H9 (cell line): ENCODE results near the gene RFESD. TPM values are rescaled to one million over a fixed set of nuclear protein-coding genes. Genes with fewer than 3 reads are reported as not detected.
A peak's percentile ranks its signal among the peaks of the same experiment; 100 is the strongest.

Experiments
- DNase-seq: peaks from one replicate; pipeline ENCODE4 v3.0.0-alpha.2; 2017
- H2AFZ ChIP-seq: one replicate; pipeline ENCODE4 v1.6.1; 2013; ENCODE audit warnings: mild to moderate bottlenecking, low read length, control low read depth, moderate library complexity
- H2AK5ac ChIP-seq: 2 replicates; pipeline ENCODE4 v1.6.1; 2013; ENCODE audit warnings: low read length, control low read depth, mixed read lengths; ENCODE audit not compliant: insufficient read length
- H2BK120ac ChIP-seq: one replicate; pipeline ENCODE4 v1.6.1; 2013; ENCODE audit warnings: low read depth, mild to moderate bottlenecking, low read length, control low read depth, inconsistent platforms; ENCODE audit not compliant: poor library complexity, severe bottlenecking
- H2BK12ac ChIP-seq: 2 replicates; pipeline ENCODE4 v1.6.1; 2013; ENCODE audit warnings: low read length, control low read depth, mixed read lengths, low read depth; ENCODE audit not compliant: insufficient read length
- H2BK15ac ChIP-seq: 2 replicates; pipeline ENCODE4 v1.6.1; 2013; ENCODE audit warnings: low read depth, low read length, control low read depth
- H2BK20ac ChIP-seq: one replicate; pipeline ENCODE4 v1.6.1; 2013; ENCODE audit warnings: low read depth, mild to moderate bottlenecking, low read length, control low read depth, inconsistent platforms; ENCODE audit not compliant: poor library complexity, severe bottlenecking
- H2BK5ac ChIP-seq: 2 replicates; pipeline ENCODE4 v1.6.1; 2013; ENCODE audit warnings: low read length, control low read depth, mixed read lengths; ENCODE audit not compliant: insufficient read length
- H3K14ac ChIP-seq: 2 replicates; pipeline ENCODE4 v1.6.1; 2013; ENCODE audit warnings: low read length, control low read depth; ENCODE audit not compliant: insufficient read depth
- H3K18ac ChIP-seq: 2 replicates; pipeline ENCODE4 v1.6.1; 2013; ENCODE audit warnings: low read depth, mild to moderate bottlenecking, mixed read lengths, low read length, control low read depth; ENCODE audit not compliant: insufficient read length
- H3K23ac ChIP-seq: 2 replicates; pipeline ENCODE4 v1.6.1; 2013; ENCODE audit warnings: low read length, control low read depth, mixed read lengths, low read depth; ENCODE audit not compliant: insufficient read length
- H3K23me2 ChIP-seq: 2 replicates; pipeline ENCODE4 v1.6.1; 2013; ENCODE audit warnings: low read depth, mild to moderate bottlenecking, mixed read lengths, low read length, control low read depth; ENCODE audit not compliant: insufficient read length, poor library complexity, severe bottlenecking
- H3K27ac ChIP-seq: 2 replicates; pipeline ENCODE4 v1.5.1; 2013; ENCODE audit warnings: low read length, control low read depth, mixed read lengths, low read depth; ENCODE audit not compliant: insufficient read length
- H3K27me3 ChIP-seq: 2 replicates; pipeline ENCODE4 v1.6.1; 2013; ENCODE audit warnings: low read length, control low read depth, inconsistent platforms; ENCODE audit not compliant: insufficient read depth
- H3K4ac ChIP-seq: 2 replicates; pipeline ENCODE4 v1.6.1; 2013; ENCODE audit warnings: low read depth, mild to moderate bottlenecking, control low read depth, inconsistent platforms, low read length, moderate library complexity
- H3K4me1 ChIP-seq: 2 replicates; pipeline ENCODE4 v1.6.1; 2013; ENCODE audit warnings: low read length, control low read depth, inconsistent platforms; ENCODE audit not compliant: insufficient read depth
- H3K4me2 ChIP-seq: 2 replicates; pipeline ENCODE4 v1.6.1; 2013; ENCODE audit warnings: low read length, control low read depth, mixed read lengths; ENCODE audit not compliant: insufficient read length, insufficient read depth
- H3K56ac ChIP-seq: 2 replicates; pipeline ENCODE4 v1.6.1; 2013; ENCODE audit warnings: low read depth, mild to moderate bottlenecking, mixed read lengths, low read length, control low read depth; ENCODE audit not compliant: insufficient read length
- H3K79me1 ChIP-seq: 2 replicates; pipeline ENCODE4 v1.6.1; 2013; ENCODE audit warnings: low read depth, mild to moderate bottlenecking, moderate library complexity, low read length, control low read depth, inconsistent platforms; ENCODE audit not compliant: insufficient read depth, poor library complexity, severe bottlenecking
- H3K79me2 ChIP-seq: 2 replicates; pipeline ENCODE4 v1.6.1; 2013; ENCODE audit warnings: low read length, control low read depth, inconsistent platforms; ENCODE audit not compliant: insufficient read depth
- H3K9ac ChIP-seq: 2 replicates; pipeline ENCODE4 v1.6.1; 2013; ENCODE audit warnings: low read length, control low read depth, mixed read lengths; ENCODE audit not compliant: insufficient read length; ENCODE audit errors: extremely low read depth
- H3K9me3 ChIP-seq: one replicate; pipeline ENCODE4 v1.6.1; 2013; ENCODE audit warnings: low read depth, low read length, inconsistent platforms; ENCODE audit not compliant: control insufficient read depth
- H3T11ph ChIP-seq: one replicate; pipeline ENCODE4 v1.6.1; 2013; ENCODE audit warnings: mild to moderate bottlenecking, low read length, control low read depth, inconsistent platforms
- H4K20me1 ChIP-seq: one replicate; pipeline ENCODE4 v1.6.1; 2013; ENCODE audit not compliant: control insufficient read depth, insufficient read length, insufficient read depth
- H4K5ac ChIP-seq: 2 replicates; pipeline ENCODE4 v1.6.1; 2013; ENCODE audit warnings: low read depth, mild to moderate bottlenecking, mixed read lengths, low read length, control low read depth; ENCODE audit not compliant: insufficient read length
- H4K8ac ChIP-seq: replicated peaks from 2 replicates; pipeline ENCODE4 v1.6.1; 2013; ENCODE audit warnings: low read length, control low read depth, mixed read lengths, low read depth; ENCODE audit not compliant: insufficient read length
- H4K91ac ChIP-seq: 2 replicates; pipeline ENCODE4 v1.6.1; 2013; ENCODE audit warnings: low read depth, mild to moderate bottlenecking, moderate library complexity, mixed read lengths, low read length, control low read depth; ENCODE audit not compliant: insufficient read length
- H3K27ac Mint-ChIP-seq, 3 experiments: 2 replicates in 2 of 3; 3 replicates in 1 of 3; pipeline ENCODE4 v1.8.0; 2020 to 2021; ENCODE audit warnings: mixed read lengths in 3 of 3, mild to moderate bottlenecking in 1 of 3, moderate library complexity in 1 of 3
- H3K27me3 Mint-ChIP-seq: 2 replicates; pipeline ENCODE4 v1.8.0; 2021; ENCODE audit warnings: low read depth, mild to moderate bottlenecking, moderate library complexity, mixed read lengths
- H3K36me3 Mint-ChIP-seq, 3 experiments: 2 replicates in 2 of 3; 3 replicates in 1 of 3; pipeline ENCODE4 v1.8.0; 2020 to 2021; ENCODE audit warnings: low read depth in 3 of 3, mixed read lengths in 3 of 3; ENCODE audit not compliant: insufficient read depth in 1 of 3
- H3K4me1 Mint-ChIP-seq, 2 experiments: 2 replicates each; pipeline ENCODE4 v1.8.0; 2020; ENCODE audit warnings: mixed read lengths in 2 of 2
- H3K4me3 Mint-ChIP-seq, 2 experiments: 2 replicates in 1 of 2; 3 replicates in 1 of 2; pipeline ENCODE4 v1.8.0; 2020 to 2021; ENCODE audit warnings: mild to moderate bottlenecking in 2 of 2, mixed read lengths in 2 of 2, moderate library complexity in 1 of 2
- H3K9me3 Mint-ChIP-seq, 2 experiments: 2 replicates in 1 of 2; 3 replicates in 1 of 2; pipeline ENCODE4 v1.8.0; 2020; ENCODE audit warnings: mild to moderate bottlenecking in 2 of 2, mixed read lengths in 2 of 2, moderate library complexity in 1 of 2
- WGBS: extraction: QIAGEN DNeasy Blood & Tissue Kit; methylation state at CpG from one replicate; pipeline ENCODE4 v1.1.7; 2013; ENCODE audit warnings: missing lambda C conversion rate, low lambda C conversion rate, mixed read lengths; ENCODE audit not compliant: insufficient read length; ENCODE audit errors: extremely low coverage; 5-methylcytosine and 5-hydroxymethylcytosine counted together
- total RNA-seq: library from RNA; stranded (reverse); gene quantifications from 2 replicates; pipeline ENCODE4 v1.2.1, GENCODE V29; 2021
- TF ChIP-seq, protein P1 (sequence below): fragments of 200-600 bp; sonication (generic); conservative IDR thresholded peaks from 3 replicates; pipeline ENCODE4 v1.8.0; 2021; ENCODE audit warnings: antibody characterized with exemption, mild to moderate bottlenecking

The RFESD gene
- total RNA-seq, 1 experiment from 2014 or later, result 1.7 TPM

DNA sequence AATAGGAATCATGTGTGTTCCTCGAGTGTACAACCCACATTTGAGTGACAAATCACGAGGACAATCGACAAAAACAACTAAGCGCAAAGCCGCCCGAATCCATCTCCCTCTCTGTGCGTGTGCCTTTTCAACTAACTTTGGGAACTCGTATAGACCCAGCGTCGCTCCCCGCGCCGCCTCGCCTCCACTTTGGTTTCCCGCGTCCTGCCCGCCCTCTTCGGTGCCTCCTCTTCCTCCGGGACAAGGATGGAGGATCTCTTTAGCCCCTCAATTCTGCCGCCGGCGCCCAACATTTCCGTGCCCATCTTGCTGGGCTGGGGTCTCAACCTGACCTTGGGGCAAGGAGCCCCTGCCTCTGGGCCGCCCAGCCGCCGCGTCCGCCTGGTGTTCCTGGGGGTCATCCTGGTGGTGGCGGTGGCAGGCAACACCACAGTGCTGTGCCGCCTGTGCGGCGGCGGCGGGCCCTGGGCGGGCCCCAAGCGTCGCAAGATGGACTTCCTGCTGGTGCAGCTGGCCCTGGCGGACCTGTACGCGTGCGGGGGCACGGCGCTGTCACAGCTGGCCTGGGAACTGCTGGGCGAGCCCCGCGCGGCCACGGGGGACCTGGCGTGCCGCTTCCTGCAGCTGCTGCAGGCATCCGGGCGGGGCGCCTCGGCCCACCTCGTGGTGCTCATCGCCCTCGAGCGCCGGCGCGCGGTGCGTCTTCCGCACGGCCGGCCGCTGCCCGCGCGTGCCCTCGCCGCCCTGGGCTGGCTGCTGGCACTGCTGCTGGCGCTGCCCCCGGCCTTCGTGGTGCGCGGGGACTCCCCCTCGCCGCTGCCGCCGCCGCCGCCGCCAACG, 26.3 kb upstream of the RFESD start, which contains the start of gene GPR150:
TSS of gene GPR150 (plus strand) at position 58 of the 840 bp plus-strand sequence. CDS start at position 247, 189 bp downstream.
- H2BK120ac ChIP-seq, result no peak within 1 kb of the TSS
- Mint-ChIP-seq H3K27ac (no peak within 1 kb of the TSS), H3K27me3 (peaks cover 68% of the 10 kb centered on the region), H3K4me1 (peaks cover 14% of the 10 kb centered on the region in 2 experiments), H3K4me3 (peak within 1 kb of the TSS; percentile 62 to 84), H3K9me3 (peaks cover 0 to 5% of the 10 kb centered on the region in 2 experiments; a peak in 2 of 5 replicates), H3K36me3 (peaks cover 0 to 3% (median 0%) of the 10 kb centered on the region in 3 experiments; a peak in 2 of 7 replicates)
- WGBS, result no CpG with 5 or more reads among the region's 85 CpGs
- TF ChIP-seq, protein P1, sequence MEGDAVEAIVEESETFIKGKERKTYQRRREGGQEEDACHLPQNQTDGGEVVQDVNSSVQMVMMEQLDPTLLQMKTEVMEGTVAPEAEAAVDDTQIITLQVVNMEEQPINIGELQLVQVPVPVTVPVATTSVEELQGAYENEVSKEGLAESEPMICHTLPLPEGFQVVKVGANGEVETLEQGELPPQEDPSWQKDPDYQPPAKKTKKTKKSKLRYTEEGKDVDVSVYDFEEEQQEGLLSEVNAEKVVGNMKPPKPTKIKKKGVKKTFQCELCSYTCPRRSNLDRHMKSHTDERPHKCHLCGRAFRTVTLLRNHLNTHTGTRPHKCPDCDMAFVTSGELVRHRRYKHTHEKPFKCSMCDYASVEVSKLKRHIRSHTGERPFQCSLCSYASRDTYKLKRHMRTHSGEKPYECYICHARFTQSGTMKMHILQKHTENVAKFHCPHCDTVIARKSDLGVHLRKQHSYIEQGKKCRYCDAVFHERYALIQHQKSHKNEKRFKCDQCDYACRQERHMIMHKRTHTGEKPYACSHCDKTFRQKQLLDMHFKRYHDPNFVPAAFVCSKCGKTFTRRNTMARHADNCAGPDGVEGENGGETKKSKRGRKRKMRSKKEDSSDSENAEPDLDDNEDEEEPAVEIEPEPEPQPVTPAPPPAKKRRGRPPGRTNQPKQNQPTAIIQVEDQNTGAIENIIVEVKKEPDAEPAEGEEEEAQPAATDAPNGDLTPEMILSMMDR, result no peak
- no peak within 1 kb of the TSS for H2BK12ac ChIP-seq
- no peak within 1 kb of the TSS for H2BK5ac ChIP-seq
- no peak within 1 kb of the TSS for H4K5ac ChIP-seq
- no peak within 1 kb of the TSS for H3T11ph ChIP-seq
- H4K20me1 ChIP-seq, result no peaks in the 10 kb centered on the region
- H3K4me1 ChIP-seq, result no peaks in the 10 kb centered on the region
- H2AFZ ChIP-seq, result no peak within 1 kb of the TSS
- peaks cover 13% of the 10 kb centered on the region for H3K23me2 ChIP-seq
- H3K18ac ChIP-seq, result peak within 1 kb of the TSS; percentile 18
- no peak within 1 kb of the TSS for H4K8ac ChIP-seq
- no peaks in the 10 kb centered on the region for H3K79me2 ChIP-seq
- H3K79me1 ChIP-seq, result no peaks in the 10 kb centered on the region
- H3K27me3 ChIP-seq, result peaks cover 23% of the 10 kb centered on the region
- H2BK20ac ChIP-seq, result no peak within 1 kb of the TSS
- H3K9ac ChIP-seq, result no peak within 1 kb of the TSS
- peak; percentile 68 for DNase-seq
- H3K56ac ChIP-seq, result no peak within 1 kb of the TSS
- no peak within 1 kb of the TSS for H2AK5ac ChIP-seq
- peak within 1 kb of the TSS; percentile 62 for H3K4me2 ChIP-seq
- H3K27ac ChIP-seq, result no peak within 1 kb of the TSS
- H3K14ac ChIP-seq, result no peak within 1 kb of the TSS; the same call in 1 of the 2 replicates
- no peak within 1 kb of the TSS for H3K4ac ChIP-seq
- H2BK15ac ChIP-seq, result no peak within 1 kb of the TSS
- H4K91ac ChIP-seq, result no peak within 1 kb of the TSS
- H3K9me3 ChIP-seq, result no peaks in the 10 kb centered on the region
- H3K23ac ChIP-seq, result no peak within 1 kb of the TSS
